B cell (primary cell): ENCODE measurements around the gene PLRG1.

ENCODE experiments used
- EZH2 ChIP-seq: IDR thresholded peaks from 2 replicates; pipeline ENCODE4 v1.6.1; 2012; ENCODE audit warnings: borderline replicate concordance, low read depth, mild to moderate bottlenecking, moderate library complexity, low read length; ENCODE audit not compliant: insufficient read depth, poor library complexity, severe bottlenecking
- TF ChIP-seq, protein P1 (sequence below): fragments of 200-600 bp; IDR thresholded peaks from one replicate; pipeline ENCODE4 v1.8.0; 2022; ENCODE audit warnings: antibody characterized with exemption, mild to moderate bottlenecking

DNA sequence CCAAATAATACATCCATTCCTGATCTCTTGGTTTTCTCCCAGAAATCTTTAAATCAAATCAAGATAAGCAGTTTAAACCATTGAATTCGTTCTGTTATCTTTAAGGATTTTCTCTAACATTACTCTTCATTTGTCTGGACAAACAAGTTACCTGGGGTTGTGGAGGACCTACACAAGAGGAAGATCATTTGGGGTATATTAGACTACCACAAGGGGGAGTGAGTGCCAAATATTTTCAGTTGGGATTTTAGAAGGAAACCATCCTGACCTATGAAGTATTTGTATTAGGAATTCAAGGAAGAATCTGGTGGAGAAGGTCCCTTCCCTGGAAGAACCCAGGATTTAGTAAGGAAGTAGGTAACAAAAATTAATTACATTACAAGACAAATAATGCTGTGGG, 46.6 kb downstream of the PLRG1 start:
- TF ChIP-seq, protein P1, sequence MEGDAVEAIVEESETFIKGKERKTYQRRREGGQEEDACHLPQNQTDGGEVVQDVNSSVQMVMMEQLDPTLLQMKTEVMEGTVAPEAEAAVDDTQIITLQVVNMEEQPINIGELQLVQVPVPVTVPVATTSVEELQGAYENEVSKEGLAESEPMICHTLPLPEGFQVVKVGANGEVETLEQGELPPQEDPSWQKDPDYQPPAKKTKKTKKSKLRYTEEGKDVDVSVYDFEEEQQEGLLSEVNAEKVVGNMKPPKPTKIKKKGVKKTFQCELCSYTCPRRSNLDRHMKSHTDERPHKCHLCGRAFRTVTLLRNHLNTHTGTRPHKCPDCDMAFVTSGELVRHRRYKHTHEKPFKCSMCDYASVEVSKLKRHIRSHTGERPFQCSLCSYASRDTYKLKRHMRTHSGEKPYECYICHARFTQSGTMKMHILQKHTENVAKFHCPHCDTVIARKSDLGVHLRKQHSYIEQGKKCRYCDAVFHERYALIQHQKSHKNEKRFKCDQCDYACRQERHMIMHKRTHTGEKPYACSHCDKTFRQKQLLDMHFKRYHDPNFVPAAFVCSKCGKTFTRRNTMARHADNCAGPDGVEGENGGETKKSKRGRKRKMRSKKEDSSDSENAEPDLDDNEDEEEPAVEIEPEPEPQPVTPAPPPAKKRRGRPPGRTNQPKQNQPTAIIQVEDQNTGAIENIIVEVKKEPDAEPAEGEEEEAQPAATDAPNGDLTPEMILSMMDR, result peak; percentile 73
- no peak for TF ChIP-seq EZH2
